Panc1 (cell line): ENCODE results near the gene SNCB. TPM values are rescaled to one million over a fixed set of nuclear protein-coding genes. Genes with fewer than 3 reads are reported as not detected.

Experiments
- ATAC-seq: fragments of 200-7000 bp; cut with Tn5 transposase; 2 replicates; pipeline ENCODE4 v1.9.1; 2020; ENCODE audit warnings: mild to moderate bottlenecking, moderate library complexity
- BruUV-seq: library from RNA; stranded (reverse); fragments of 400-500 nt; replicated peaks from 2 replicates; lab custom pipeline; 2021; lab: Mats Ljungman, UMichigan
- CTCF ChIA-PET: fragments of 300-600 bp; sonication (Branson Sonifier 250); formaldehyde crosslinking; loops from one replicate; lab custom pipeline; 2022; ENCODE audit warnings: antibody characterized with exemption; lab: Charles Lee
- POLR2A ChIA-PET: fragments of 300-600 bp; sonication (Branson Sonifier 250); formaldehyde crosslinking; loops from one replicate; lab custom pipeline; 2022; ENCODE audit warnings: antibody characterized with exemption; lab: Charles Lee
- DNase-seq: peaks from one replicate; pipeline ENCODE4 v3.0.0-alpha.2; 2010; ENCODE audit warnings: low read depth, low spot score
- H3K27ac ChIP-seq: 2 replicates; pipeline ENCODE4 v1.5.1; 2011; ENCODE audit warnings: mild to moderate bottlenecking, low read length, inconsistent platforms
- H3K27me3 ChIP-seq: fragments of 200-500 bp; sonication (Bioruptor generic); 2 replicates; pipeline ENCODE4 v1.6.0; 2014; ENCODE audit warnings: low read length, inconsistent platforms; ENCODE audit not compliant: control insufficient read depth, insufficient read depth
- H3K36me3 ChIP-seq: fragments of 200-500 bp; sonication (Bioruptor generic); 2 replicates; pipeline ENCODE4 v1.5.1; 2014; ENCODE audit warnings: inconsistent platforms, mild to moderate bottlenecking, low read length, moderate library complexity; ENCODE audit not compliant: control insufficient read depth, insufficient read depth
- H3K4me1 ChIP-seq: 2 replicates; pipeline ENCODE4 v1.5.1; 2011; ENCODE audit warnings: inconsistent platforms, mild to moderate bottlenecking, low read length, moderate library complexity; ENCODE audit not compliant: control insufficient read depth, insufficient read depth
- H3K4me3 ChIP-seq, 2 experiments: 2 replicates each; pipeline ENCODE4 v1.5.1; 2011 to 2012; ENCODE audit warnings: low read depth in 2 of 2, low read length in 2 of 2, mild to moderate bottlenecking in 2 of 2, inconsistent platforms in 1 of 2, moderate library complexity in 1 of 2
- H3K9me3 ChIP-seq: fragments of 200-500 bp; sonication (Bioruptor generic); 2 replicates; pipeline ENCODE4 v1.5.1; 2014; ENCODE audit warnings: low read depth, mild to moderate bottlenecking, inconsistent platforms, low read length, moderate library complexity; ENCODE audit not compliant: control insufficient read depth, insufficient read depth
- POLR2AphosphoS5 ChIP-seq: IDR thresholded peaks from 2 replicates; pipeline ENCODE4 v1.6.1; 2012; ENCODE audit warnings: mild to moderate bottlenecking, low read depth, low read length, moderate library complexity
- SIN3A ChIP-seq: IDR thresholded peaks from 2 replicates; pipeline ENCODE4 v1.6.1; 2012; ENCODE audit warnings: low read depth, mild to moderate bottlenecking, low read length, moderate library complexity, borderline replicate concordance; ENCODE audit not compliant: insufficient read depth
- TCF7L2 ChIP-seq: IDR thresholded peaks from 2 replicates; pipeline ENCODE4 v1.6.1; 2011; ENCODE audit warnings: mild to moderate bottlenecking, low read depth, low read length, inconsistent platforms
- in situ Hi-C: cut with HindIII; loops from 2 replicates; pipeline ENCODE4 v1.10.0; 2016; ENCODE audit warnings: low sequenced_read_pairs, low pct_unique_long_range_greater_than_20kb
- intact Hi-C: fragments of 100-400 bp; cut with micrococcal nuclease; formaldehyde crosslinking; loops from one replicate; pipeline ENCODE4 v1.10.0; 2022; ENCODE audit not compliant: unreplicated experiment
- total RNA-seq: library from RNA; stranded (reverse); gene quantifications from one replicate; pipeline ENCODE4 v1.2.1, GENCODE V29; 2021; ENCODE audit not compliant: unreplicated experiment
- TF ChIP-seq, protein P1 (sequence below): fragments of 450-650 bp; IDR thresholded peaks from 2 replicates; pipeline ENCODE4 v1.5.1; 2017; ENCODE audit warnings: mild to moderate bottlenecking
- TF ChIP-seq, protein P2 (sequence below), 2 experiments: IDR thresholded peaks; 2 replicates each; pipeline ENCODE4 v1.6.1; 2011 to 2012; ENCODE audit warnings: low read depth in 2 of 2, control low read depth in 1 of 2, low read length in 1 of 2, mild to moderate bottlenecking in 1 of 2, moderate library complexity in 1 of 2; ENCODE audit not compliant: insufficient read depth in 1 of 2

SNCB gene
- total RNA-seq, 1 experiment from 2014 or later: 0.77 TPM

DNA sequence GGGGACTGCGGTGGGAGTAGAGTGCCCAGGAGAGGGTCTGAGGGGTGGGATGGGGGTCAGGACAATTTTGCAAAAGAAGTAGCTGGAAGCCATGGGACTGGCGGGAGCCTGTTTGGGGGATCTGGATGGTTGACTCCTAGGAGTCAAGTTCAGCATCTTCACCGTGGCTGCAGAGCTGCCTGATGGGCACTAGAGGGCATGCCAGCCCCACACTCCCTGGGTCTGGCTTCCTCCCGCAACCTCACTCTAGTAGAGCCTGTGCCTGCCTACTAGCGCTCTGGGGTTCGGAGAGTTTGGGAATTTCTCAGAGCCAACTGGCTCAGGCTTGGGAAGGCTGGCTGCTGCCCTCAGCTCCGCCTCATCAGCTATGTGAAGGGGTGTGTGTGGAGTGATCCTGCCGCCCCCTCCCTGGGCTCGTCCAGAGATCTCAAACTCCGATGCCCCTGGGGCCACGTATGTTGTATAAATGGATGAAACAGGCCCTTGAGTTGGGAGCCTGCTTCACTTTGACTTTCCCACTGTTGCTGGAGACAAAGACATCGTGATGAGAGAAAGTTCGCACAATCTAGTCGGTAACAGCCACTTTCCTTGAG, 27.8 kb upstream of the SNCB start:
- in situ Hi-C loops: no loop called here
- ATAC-seq (peak; percentile 83), DNase-seq (peak; percentile 41)
- Histone ChIP-seq H3K27me3 (no peaks in the 10 kb centered on the region), H3K27ac (no peak overlapping the region), H3K4me1 (no peaks in the 10 kb centered on the region), H3K4me3 (no peak overlapping the region), H3K36me3 (no peaks in the 10 kb centered on the region), H3K9me3 (no peaks in the 10 kb centered on the region)
- CTCF ChIA-PET: interaction anchor here (0.6 to 0.7 kb wide), 2 partner anchors 16 to 934 kb away, joined by 3 to 6 read pairs; no protein-coding TSS in a partner anchor
- TF ChIP-seq, protein P1, sequence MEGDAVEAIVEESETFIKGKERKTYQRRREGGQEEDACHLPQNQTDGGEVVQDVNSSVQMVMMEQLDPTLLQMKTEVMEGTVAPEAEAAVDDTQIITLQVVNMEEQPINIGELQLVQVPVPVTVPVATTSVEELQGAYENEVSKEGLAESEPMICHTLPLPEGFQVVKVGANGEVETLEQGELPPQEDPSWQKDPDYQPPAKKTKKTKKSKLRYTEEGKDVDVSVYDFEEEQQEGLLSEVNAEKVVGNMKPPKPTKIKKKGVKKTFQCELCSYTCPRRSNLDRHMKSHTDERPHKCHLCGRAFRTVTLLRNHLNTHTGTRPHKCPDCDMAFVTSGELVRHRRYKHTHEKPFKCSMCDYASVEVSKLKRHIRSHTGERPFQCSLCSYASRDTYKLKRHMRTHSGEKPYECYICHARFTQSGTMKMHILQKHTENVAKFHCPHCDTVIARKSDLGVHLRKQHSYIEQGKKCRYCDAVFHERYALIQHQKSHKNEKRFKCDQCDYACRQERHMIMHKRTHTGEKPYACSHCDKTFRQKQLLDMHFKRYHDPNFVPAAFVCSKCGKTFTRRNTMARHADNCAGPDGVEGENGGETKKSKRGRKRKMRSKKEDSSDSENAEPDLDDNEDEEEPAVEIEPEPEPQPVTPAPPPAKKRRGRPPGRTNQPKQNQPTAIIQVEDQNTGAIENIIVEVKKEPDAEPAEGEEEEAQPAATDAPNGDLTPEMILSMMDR: peak; percentile 97
- TF ChIP-seq SIN3A: no peak
- TF ChIP-seq, protein P2, sequence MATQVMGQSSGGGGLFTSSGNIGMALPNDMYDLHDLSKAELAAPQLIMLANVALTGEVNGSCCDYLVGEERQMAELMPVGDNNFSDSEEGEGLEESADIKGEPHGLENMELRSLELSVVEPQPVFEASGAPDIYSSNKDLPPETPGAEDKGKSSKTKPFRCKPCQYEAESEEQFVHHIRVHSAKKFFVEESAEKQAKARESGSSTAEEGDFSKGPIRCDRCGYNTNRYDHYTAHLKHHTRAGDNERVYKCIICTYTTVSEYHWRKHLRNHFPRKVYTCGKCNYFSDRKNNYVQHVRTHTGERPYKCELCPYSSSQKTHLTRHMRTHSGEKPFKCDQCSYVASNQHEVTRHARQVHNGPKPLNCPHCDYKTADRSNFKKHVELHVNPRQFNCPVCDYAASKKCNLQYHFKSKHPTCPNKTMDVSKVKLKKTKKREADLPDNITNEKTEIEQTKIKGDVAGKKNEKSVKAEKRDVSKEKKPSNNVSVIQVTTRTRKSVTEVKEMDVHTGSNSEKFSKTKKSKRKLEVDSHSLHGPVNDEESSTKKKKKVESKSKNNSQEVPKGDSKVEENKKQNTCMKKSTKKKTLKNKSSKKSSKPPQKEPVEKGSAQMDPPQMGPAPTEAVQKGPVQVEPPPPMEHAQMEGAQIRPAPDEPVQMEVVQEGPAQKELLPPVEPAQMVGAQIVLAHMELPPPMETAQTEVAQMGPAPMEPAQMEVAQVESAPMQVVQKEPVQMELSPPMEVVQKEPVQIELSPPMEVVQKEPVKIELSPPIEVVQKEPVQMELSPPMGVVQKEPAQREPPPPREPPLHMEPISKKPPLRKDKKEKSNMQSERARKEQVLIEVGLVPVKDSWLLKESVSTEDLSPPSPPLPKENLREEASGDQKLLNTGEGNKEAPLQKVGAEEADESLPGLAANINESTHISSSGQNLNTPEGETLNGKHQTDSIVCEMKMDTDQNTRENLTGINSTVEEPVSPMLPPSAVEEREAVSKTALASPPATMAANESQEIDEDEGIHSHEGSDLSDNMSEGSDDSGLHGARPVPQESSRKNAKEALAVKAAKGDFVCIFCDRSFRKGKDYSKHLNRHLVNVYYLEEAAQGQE (IDR thresholded peaks at IDR 0.05; ENCODE audit: insufficient read depth in 1 of 2, low read depth in 2 of 2, low read length in 1 of 2): peak in 1 of 2 experiments; percentile 33; a peak in 1 of 4 replicates
- no peak for TF ChIP-seq TCF7L2
- BruUV-seq: TSS peak; percentile 90
- POLR2A ChIA-PET: no interaction called here
- intact Hi-C loops: no loop called here

DNA sequence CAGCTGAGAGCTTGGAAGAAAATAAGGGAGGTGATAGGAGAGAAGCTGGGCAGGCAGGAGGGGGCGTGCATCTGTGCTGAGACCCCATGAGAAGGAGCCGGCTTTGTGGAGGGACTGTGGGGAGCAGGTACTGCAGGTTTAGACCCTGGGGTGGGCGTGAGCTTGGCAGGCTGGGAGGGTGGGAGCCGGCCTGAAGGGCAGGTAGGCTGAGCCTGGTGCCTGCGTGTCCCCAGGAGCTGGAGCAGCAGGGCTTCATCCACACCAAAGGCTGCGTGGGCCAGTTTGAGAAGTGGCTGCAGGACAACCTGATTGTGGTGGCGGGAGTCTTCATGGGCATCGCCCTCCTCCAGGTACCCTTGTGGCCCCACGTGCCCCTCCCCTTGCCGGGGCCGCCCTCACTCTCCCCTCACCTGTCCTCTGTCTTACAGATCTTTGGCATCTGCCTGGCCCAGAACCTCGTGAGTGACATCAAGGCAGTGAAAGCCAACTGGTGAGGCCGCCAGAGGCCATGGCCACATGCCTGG, 26.2 kb upstream of the SNCB start:
- no peak overlapping the region for H3K4me3 ChIP-seq
- H3K36me3 ChIP-seq: no peaks in the 10 kb centered on the region
- no TSS peak for BruUV-seq
- no peaks in the 10 kb centered on the region for H3K9me3 ChIP-seq
- no peak overlapping the region for H3K27ac ChIP-seq
- TF ChIP-seq, protein P2 (IDR thresholded peaks at IDR 0.05; ENCODE audit: insufficient read depth in 1 of 2, low read depth in 2 of 2, low read length in 1 of 2): no peak
- no peak for TF ChIP-seq POLR2AphosphoS5
- no peak for TF ChIP-seq TCF7L2
- TF ChIP-seq SIN3A: no peak
- no peaks in the 10 kb centered on the region for H3K27me3 ChIP-seq
- intact Hi-C loops: no loop called here
- H3K4me1 ChIP-seq: no peaks in the 10 kb centered on the region
- DNase-seq (no peak), ATAC-seq (no peak)
- ChIA-PET POLR2A (no interaction called here), CTCF (interaction anchor here (0.6 kb wide), 1 partner anchor 241 kb away, joined by 3 read pairs; no protein-coding TSS in a partner anchor)
- in situ Hi-C loops: no loop called here
